Heart right ventricle (tissue), 16 donors: ENCODE results near the gene OMA1. TPM values are rescaled to one million over a fixed set of nuclear protein-coding genes. Genes with fewer than 3 reads are reported as not detected.

Source experiments
- ATAC-seq, 8 donors: fragments of 200-7000 bp; cut with Tn5 transposase; one replicate each; pipeline ENCODE4 v1.9.1; 2020; ENCODE audit warnings: mild to moderate bottlenecking in 8 of 8, moderate library complexity in 8 of 8, moderate number of reproducible peaks in 1 of 8
- DNase-seq, 2 donors: peaks; one replicate each; pipeline ENCODE4 v3.0.0-alpha.2; 2020
- H3K27ac ChIP-seq, 10 donors: fragments of 200-600 bp; sonication (generic) in 2 of 10; one replicate each; pipeline versions ENCODE4 v1.5.0 to v1.8.0; 2020 to 2022; ENCODE audit warnings: mild to moderate bottlenecking in 3 of 10
- H3K27me3 ChIP-seq, 7 donors: fragments of 200-600 bp; one replicate each; pipeline ENCODE4 v1.8.0; 2021 to 2022; ENCODE audit warnings: mild to moderate bottlenecking in 2 of 7
- H3K36me3 ChIP-seq, 9 donors: fragments of 200-600 bp; sonication (generic) in 1 of 9; one replicate each; pipeline versions ENCODE4 v1.5.0 to v1.8.0; 2020 to 2022; ENCODE audit warnings: mild to moderate bottlenecking in 2 of 9
- H3K4me1 ChIP-seq, 9 donors: fragments of 200-600 bp; sonication (generic) in 1 of 9; one replicate each; pipeline versions ENCODE4 v1.5.0 to v1.8.0; 2020 to 2022; ENCODE audit warnings: mild to moderate bottlenecking in 4 of 9
- H3K4me3 ChIP-seq, 10 donors: fragments of 200-600 bp; sonication (generic) in 2 of 10; one replicate each; pipeline versions ENCODE4 v1.5.0 to v1.8.0; 2020 to 2022; ENCODE audit warnings: mild to moderate bottlenecking in 7 of 10, moderate library complexity in 2 of 10
- H3K9me3 ChIP-seq, 11 donors: fragments of 200-600 bp in 10 of 11; sonication (generic) in 2 of 11; one replicate each; pipeline versions ENCODE4 v1.5.0 to v1.8.0; 2013 to 2022; ENCODE audit warnings: mild to moderate bottlenecking in 2 of 11, control low read depth in 1 of 11, moderate library complexity in 1 of 11
- WGBS, 2 donors: extraction: QIAGEN DNeasy Blood & Tissue Kit; methylation state at CpG; one replicate each; pipeline ENCODE4 v1.1.7; 2013; ENCODE audit warnings: inconsistent platforms in 1 of 2; 5-methylcytosine and 5-hydroxymethylcytosine counted together
- intact Hi-C, 10 donors: fragments of 100-400 bp; cut with DNase I; formaldehyde crosslinking; loops; one replicate each; pipeline versions ENCODE4 v1.11.1 to v1.14.2; 2022
- polyA plus RNA-seq, 2 donors: library from polyadenylated mRNA; stranded (reverse); fragments of 200-250 nt; gene quantifications; one replicate each; pipeline ENCODE4 v1.2.3, GENCODE V29; 2013
- total RNA-seq, 10 donors: library from RNA; stranded (reverse); fragmentation: NEBNext Ultra II Directional in 3 of 10; extraction: Animal tissue kit (Norgen Biotek cat#: 25700) in 3 of 10; gene quantifications; one replicate each; pipeline versions ENCODE4 v1.2.1 to v1.2.4, GENCODE V29; 2021 to 2023
- TF ChIP-seq, protein P1 (sequence below), 9 donors: fragments of 200-600 bp; sonication (generic) in 2 of 9; IDR thresholded peaks; one replicate each; pipeline versions ENCODE4 v1.5.0 to v1.8.0; 2021 to 2022; ENCODE audit warnings: antibody characterized with exemption in 9 of 9, mild to moderate bottlenecking in 5 of 9, moderate library complexity in 1 of 9
- donor health status: Arrhythmogenic right ventricular cardiomyopathy.
- donor health status: ischemic (EF 13 %, LVEDD 7.1; RV severe dilation, severe dysfunction).
- donor health status: healthy with polysubstance abuse.
- donor health status: DM: no; HTN: yes; CAD: no.
- donor health status: DM: no; HTN: no; CAD: no.
- donor health status: ischemic (EF 25% LVEDD 6.9; RV normal size, moderate dysfunction).
- donor health status: ischemic (EF 25% LVEDD 5.7; RV mildly dilated, moderate dysfunction).
- donor health status: healthy.
- donor health status: DM: yes; HTN: yes; CAD: no.
- donor health status: Ischemic cardiomyopathy.
- donor health status: ischemic (EF 35%, LVEDD 5.7; RV mildly dilated, moderate dysfunction).
- donor health status: nonischemic (EF 11% LVEDD 7.7; RV severe dilation, severe dysfunction).
- donor health status: DM: yes; HTN: yes; CAD: no.
- donor health status: PGD.
- donor health status: ischemic (EF 29% LVEDD 5.4; RV normal size, mild dysfunction).
- donor health status: nonischemic (EF 23%, LVEDD 6.1; RV moderate dilation, normal function).

The OMA1 gene
- total and polyA plus RNA-seq, 12 donors = 8.2 to 50.9 (median 34.1) TPM

DNA sequence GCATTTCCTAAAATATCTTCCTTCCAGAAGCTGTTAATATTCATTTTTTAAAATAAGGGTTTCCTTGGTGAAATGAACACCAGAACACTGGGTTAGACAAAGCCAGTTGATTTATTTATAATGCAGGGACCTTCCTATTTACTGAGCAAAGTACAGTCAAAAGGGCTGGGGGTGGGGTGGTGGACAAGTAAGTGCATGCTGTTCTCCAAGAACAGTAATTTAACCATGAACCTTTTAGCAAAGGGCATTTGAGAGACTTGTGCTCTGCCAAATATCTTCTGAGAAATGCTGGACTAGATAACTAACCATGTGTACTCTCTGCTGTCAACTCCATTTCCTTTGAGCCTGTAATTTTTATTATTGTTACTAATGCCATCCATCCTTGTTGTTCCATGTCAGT, 100.2 kb downstream of the OMA1 start:
- intact Hi-C loops = no loop called here
- ATAC-seq (peak in 4 of 8 donors; percentile 22 to 81 (median 34)), DNase-seq (no peak)
- H3K9me3 ChIP-seq = no peaks in the 10 kb centered on the region
- no peaks in the 10 kb centered on the region for H3K27me3 ChIP-seq
- no peak overlapping the region for H3K4me3 ChIP-seq
- TF ChIP-seq, protein P1, sequence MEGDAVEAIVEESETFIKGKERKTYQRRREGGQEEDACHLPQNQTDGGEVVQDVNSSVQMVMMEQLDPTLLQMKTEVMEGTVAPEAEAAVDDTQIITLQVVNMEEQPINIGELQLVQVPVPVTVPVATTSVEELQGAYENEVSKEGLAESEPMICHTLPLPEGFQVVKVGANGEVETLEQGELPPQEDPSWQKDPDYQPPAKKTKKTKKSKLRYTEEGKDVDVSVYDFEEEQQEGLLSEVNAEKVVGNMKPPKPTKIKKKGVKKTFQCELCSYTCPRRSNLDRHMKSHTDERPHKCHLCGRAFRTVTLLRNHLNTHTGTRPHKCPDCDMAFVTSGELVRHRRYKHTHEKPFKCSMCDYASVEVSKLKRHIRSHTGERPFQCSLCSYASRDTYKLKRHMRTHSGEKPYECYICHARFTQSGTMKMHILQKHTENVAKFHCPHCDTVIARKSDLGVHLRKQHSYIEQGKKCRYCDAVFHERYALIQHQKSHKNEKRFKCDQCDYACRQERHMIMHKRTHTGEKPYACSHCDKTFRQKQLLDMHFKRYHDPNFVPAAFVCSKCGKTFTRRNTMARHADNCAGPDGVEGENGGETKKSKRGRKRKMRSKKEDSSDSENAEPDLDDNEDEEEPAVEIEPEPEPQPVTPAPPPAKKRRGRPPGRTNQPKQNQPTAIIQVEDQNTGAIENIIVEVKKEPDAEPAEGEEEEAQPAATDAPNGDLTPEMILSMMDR (IDR thresholded peaks at IDR 0.05) = no peak
- H3K27ac ChIP-seq = no peak overlapping the region
- peaks cover 0 to 6% (median 0%) of the 10 kb centered on the region in 9 donors for H3K4me1 ChIP-seq
- no peaks in the 10 kb centered on the region for H3K36me3 ChIP-seq

DNA sequence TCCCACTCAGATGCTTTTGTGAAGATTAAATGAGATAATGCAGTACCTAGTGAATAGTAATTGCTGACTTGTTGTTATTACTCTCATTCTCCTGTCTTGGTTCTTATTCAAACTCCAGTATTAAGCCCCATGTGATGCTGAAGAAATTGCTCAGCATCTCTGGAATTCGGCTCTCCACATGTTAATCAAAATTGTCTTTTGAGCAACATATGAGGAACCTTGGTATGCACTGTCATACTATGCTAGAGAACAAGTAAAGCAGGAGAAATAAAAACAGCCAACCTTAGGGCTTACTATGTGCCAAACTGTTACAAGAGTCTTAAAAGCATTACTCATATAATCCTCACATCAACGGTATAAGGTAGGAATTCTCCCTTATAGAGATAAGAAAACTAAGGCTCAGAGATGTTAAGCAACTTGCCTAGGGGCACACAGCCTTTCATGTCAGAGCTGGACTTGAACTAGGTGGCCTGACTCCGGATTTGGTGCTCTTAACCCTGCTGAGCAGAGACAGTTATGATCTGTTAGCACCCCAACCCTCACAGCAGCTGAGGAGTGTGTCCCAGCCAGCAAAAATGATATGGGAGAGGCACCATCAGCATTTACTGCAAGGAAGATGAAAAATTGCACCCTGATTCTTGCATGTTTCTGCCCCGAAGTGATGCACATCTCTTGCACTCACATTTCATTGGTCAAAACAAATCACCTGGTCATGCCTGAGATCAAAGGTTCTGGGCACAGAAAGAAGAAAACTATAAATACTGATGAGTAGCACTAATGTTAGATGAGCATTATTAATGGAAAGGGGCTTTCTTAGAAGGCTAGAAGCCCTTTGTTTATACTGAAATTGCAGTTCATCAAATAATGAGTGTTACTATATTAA, 102.3 kb downstream of the OMA1 start:
- TF ChIP-seq, protein P1 (IDR thresholded peaks at IDR 0.05) = no peak
- WGBS, 2 donors = 72 to 74% methylated on average over 4 of the region's 4 CpGs
- Histone ChIP-seq H3K4me1 (peaks cover 0 to 6% (median 0%) of the 10 kb centered on the region in 9 donors), H3K27me3 (no peaks in the 10 kb centered on the region), H3K4me3 (no peak overlapping the region), H3K36me3 (no peaks in the 10 kb centered on the region), H3K9me3 (no peaks in the 10 kb centered on the region), H3K27ac (no peak overlapping the region)
- intact Hi-C loops = no loop called here
- no peak for DNase-seq
- no peak for ATAC-seq

DNA sequence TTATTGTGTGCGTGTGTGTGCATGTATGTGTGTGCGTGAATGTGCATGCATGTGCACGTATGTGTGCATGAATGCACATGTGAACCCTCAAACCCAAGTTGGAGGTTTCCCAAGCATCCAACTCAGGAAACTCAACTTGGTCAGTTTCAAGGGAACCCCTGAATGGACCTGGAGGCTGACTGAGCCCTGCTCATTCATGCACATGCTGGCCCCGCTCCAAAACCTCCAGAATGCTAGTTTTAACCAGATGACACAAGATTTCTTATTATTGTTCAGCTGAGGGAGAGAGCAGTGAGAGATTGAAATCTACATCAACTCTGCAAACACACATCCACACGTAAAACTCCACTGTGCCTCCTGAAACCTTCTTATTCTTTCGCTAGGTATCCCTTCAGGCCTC, 104.4 kb downstream of the OMA1 start:
- DNase-seq (no peak), ATAC-seq (no peak)
- intact Hi-C loops = no loop called here
- H3K4me3 ChIP-seq = no peak overlapping the region
- WGBS, 2 donors = 92 to 95% methylated on average over 6 of the region's 6 CpGs
- H3K9me3 ChIP-seq = no peaks in the 10 kb centered on the region
- TF ChIP-seq, protein P1 (IDR thresholded peaks at IDR 0.05) = no peak
- H3K36me3 ChIP-seq = no peaks in the 10 kb centered on the region
- H3K4me1 ChIP-seq = peaks cover 0 to 6% (median 0%) of the 10 kb centered on the region in 9 donors
- no peak overlapping the region for H3K27ac ChIP-seq
- H3K27me3 ChIP-seq = no peaks in the 10 kb centered on the region

DNA sequence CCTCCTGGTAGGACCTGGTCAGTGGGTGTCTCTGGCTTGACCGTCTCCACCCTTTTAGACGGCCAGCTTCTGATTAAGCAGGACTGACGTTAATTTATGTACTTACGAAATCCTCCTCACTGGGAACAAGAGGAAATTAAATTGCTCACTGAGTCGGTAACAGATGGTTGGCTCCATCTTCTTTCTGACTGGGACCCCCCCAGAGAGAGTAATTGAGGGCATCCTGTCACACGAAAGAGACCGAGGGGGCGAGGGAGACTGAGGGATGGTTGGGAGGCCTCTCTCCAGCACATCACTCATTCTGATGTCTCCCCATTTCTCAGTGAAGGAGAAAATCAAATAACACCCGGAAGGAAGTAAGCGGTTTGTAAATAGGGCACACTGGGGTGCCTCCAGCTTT, 104.8 kb downstream of the OMA1 start:
- ATAC-seq (no peak), DNase-seq (no peak)
- TF ChIP-seq, protein P1 (IDR thresholded peaks at IDR 0.05) = no peak
- no peaks in the 10 kb centered on the region for H3K36me3 ChIP-seq
- H3K27ac ChIP-seq = no peak overlapping the region
- H3K9me3 ChIP-seq = no peaks in the 10 kb centered on the region
- H3K4me1 ChIP-seq = peaks cover 0 to 6% (median 0%) of the 10 kb centered on the region in 9 donors
- H3K4me3 ChIP-seq = no peak overlapping the region
- 88% methylated on average over 10 of the region's 10 CpGs for whole genome bisulfite sequencing, 2 donors
- H3K27me3 ChIP-seq = no peaks in the 10 kb centered on the region
- intact Hi-C loops = no loop called here
